Caco-2 (cell line): ENCODE results near the gene ADCY10. TPM values are rescaled to one million over a fixed set of nuclear protein-coding genes. Genes with fewer than 3 reads are reported as not detected.

Source experiments
- BruUV-seq: library from RNA; stranded (reverse); fragments of 400-500 nt; replicated peaks from 2 replicates; lab custom pipeline; 2021; lab: Mats Ljungman, UMichigan
- CTCF ChIA-PET: fragments of 300-600 bp; sonication (Branson Sonifier 250); formaldehyde crosslinking; loops from one replicate; lab custom pipeline; 2022; ENCODE audit warnings: antibody characterized with exemption; lab: Charles Lee
- POLR2A ChIA-PET: fragments of 300-600 bp; sonication (Branson Sonifier 250); formaldehyde crosslinking; loops from one replicate; lab custom pipeline; 2022; ENCODE audit warnings: antibody characterized with exemption; lab: Charles Lee
- DNase-seq, 2 experiments: peaks; one replicate each; pipeline versions ENCODE4 v3.0.0 to v3.0.0-alpha.2; 2020 to 2022
- H3K27me3 ChIP-seq: replicated peaks from 2 replicates; pipeline ENCODE4 v1.6.0; 2011; ENCODE audit warnings: low read length; ENCODE audit not compliant: control insufficient read depth, insufficient read depth
- H3K36me3 ChIP-seq: 2 replicates; pipeline ENCODE4 v1.5.1; 2011; ENCODE audit warnings: low read length; ENCODE audit not compliant: control insufficient read depth, insufficient read depth
- H3K4me1 ChIP-seq: fragments of 250-450 bp; sonication (Bioruptor Pico); 2 replicates; pipeline ENCODE4 v1.5.1; 2020; ENCODE audit warnings: mild to moderate bottlenecking
- H3K4me3 ChIP-seq: 2 replicates; pipeline ENCODE4 v1.5.1; 2011; ENCODE audit warnings: low read depth, mild to moderate bottlenecking, control low read depth, low read length
- H3K9me3 ChIP-seq: fragments of 250-450 bp; sonication (Bioruptor Pico); 2 replicates; pipeline ENCODE4 v1.5.1; 2020; ENCODE audit warnings: mild to moderate bottlenecking, moderate library complexity
- H3K27ac Mint-ChIP-seq: one replicate; pipeline ENCODE4 v1.8.0; 2022; ENCODE audit warnings: mixed read lengths; ENCODE audit not compliant: unreplicated experiment
- H3K27me3 Mint-ChIP-seq: one replicate; pipeline ENCODE4 v1.8.0; 2022; ENCODE audit warnings: mixed read lengths; ENCODE audit not compliant: insufficient read depth, unreplicated experiment
- H3K36me3 Mint-ChIP-seq: one replicate; pipeline ENCODE4 v1.8.0; 2022; ENCODE audit warnings: mild to moderate bottlenecking, mixed read lengths; ENCODE audit not compliant: insufficient read depth, unreplicated experiment
- H3K4me1 Mint-ChIP-seq: one replicate; pipeline ENCODE4 v1.8.0; 2022; ENCODE audit warnings: low read depth, mixed read lengths; ENCODE audit not compliant: unreplicated experiment
- H3K4me3 Mint-ChIP-seq: one replicate; pipeline ENCODE4 v1.8.0; 2022; ENCODE audit warnings: mild to moderate bottlenecking, moderate library complexity, mixed read lengths; ENCODE audit not compliant: unreplicated experiment
- H3K9me3 Mint-ChIP-seq: one replicate; pipeline ENCODE4 v1.8.0; 2022; ENCODE audit warnings: mixed read lengths; ENCODE audit not compliant: unreplicated experiment
- CTCF ChIP-seq, 2 experiments: fragments of 200-600 bp in 1 of 2; IDR thresholded peaks; 1 replicate in 1 of 2; 2 replicates in 1 of 2; pipeline versions ENCODE4 v1.5.1 to v1.8.0; 2011 to 2022; ENCODE audit warnings: antibody characterized with exemption in 1 of 2, control low read depth in 1 of 2, inconsistent platforms in 1 of 2, low read depth in 1 of 2, low read length in 1 of 2, mild to moderate bottlenecking in 1 of 2, moderate library complexity in 1 of 2; ENCODE audit not compliant: insufficient read depth in 1 of 2, severe bottlenecking in 1 of 2, unreplicated experiment in 1 of 2
- intact Hi-C: fragments of 100-400 bp; cut with micrococcal nuclease; formaldehyde crosslinking; loops from one replicate; pipeline ENCODE4 v1.10.0; 2022; ENCODE audit not compliant: unreplicated experiment
- total RNA-seq: library from RNA; stranded (reverse); gene quantifications from 2 replicates; pipeline ENCODE4 v1.2.3, GENCODE V29; 2022

ADCY10 gene
- total RNA-seq, 1 experiment from 2014 or later = 1.7 TPM

DNA sequence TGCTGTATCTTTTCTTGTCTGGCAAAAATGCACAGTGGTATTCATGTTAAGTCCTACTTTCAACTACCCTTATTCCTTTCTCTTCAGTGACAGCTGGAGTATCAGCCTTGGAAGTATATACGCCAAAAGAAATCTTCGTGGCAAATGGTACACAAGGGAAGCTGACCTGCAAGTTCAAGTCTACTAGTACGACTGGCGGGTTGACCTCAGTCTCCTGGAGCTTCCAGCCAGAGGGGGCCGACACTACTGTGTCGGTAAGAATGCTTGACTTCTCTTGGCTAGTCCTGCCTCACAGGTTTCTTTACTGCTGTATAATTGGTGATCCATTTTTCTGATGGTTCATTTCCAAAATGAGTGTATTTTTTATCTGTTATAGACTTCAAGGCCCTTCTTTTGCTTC is 148.4 kb downstream of the ADCY10 start:
- Mint-ChIP-seq H3K9me3 (no peaks in the 10 kb centered on the region), H3K36me3 (peaks cover 65% of the 10 kb centered on the region), H3K4me3 (no peak overlapping the region), H3K4me1 (peaks cover 58% of the 10 kb centered on the region), H3K27ac (no peak overlapping the region), H3K27me3 (no peaks in the 10 kb centered on the region)
- TF ChIP-seq CTCF (IDR thresholded peaks at IDR 0.05; ENCODE audit: insufficient read depth in 1 of 2, low read depth in 1 of 2, low read length in 1 of 2, severe bottlenecking in 1 of 2, unreplicated experiment in 1 of 2) = no peak
- peaks cover 22% of the 10 kb centered on the region for H3K4me1 ChIP-seq
- no peak for DNase-seq
- H3K4me3 ChIP-seq = no peak overlapping the region
- ChIA-PET CTCF (no interaction called here), POLR2A (no interaction called here)
- no TSS peak for BruUV-seq
- peaks cover 4% of the 10 kb centered on the region for H3K36me3 ChIP-seq
- no peaks in the 10 kb centered on the region for H3K27me3 ChIP-seq
- intact Hi-C loops = loop anchor here (5.0 kb wide), 1 partner anchor 43 kb away; the partner anchor contains the start of gene MPZL1
- H3K9me3 ChIP-seq = no peaks in the 10 kb centered on the region

GRCh38 chr1:167764458-167765330 is 149.2 kb downstream of the ADCY10 start:
- Mint-ChIP-seq H3K27ac (no peak overlapping the region), H3K4me3 (no peak overlapping the region), H3K4me1 (peaks cover 57% of the 10 kb centered on the region), H3K36me3 (peaks cover 61% of the 10 kb centered on the region), H3K9me3 (no peaks in the 10 kb centered on the region), H3K27me3 (no peaks in the 10 kb centered on the region)
- DNase-seq = no peak
- H3K4me1 ChIP-seq = peaks cover 25% of the 10 kb centered on the region
- no peak for TF ChIP-seq CTCF (IDR thresholded peaks at IDR 0.05; ENCODE audit: insufficient read depth in 1 of 2, low read depth in 1 of 2, low read length in 1 of 2, severe bottlenecking in 1 of 2, unreplicated experiment in 1 of 2)
- CTCF ChIA-PET = no interaction called here
- no peaks in the 10 kb centered on the region for H3K9me3 ChIP-seq
- intact Hi-C loops = loop anchor here (5.0 kb wide), 1 partner anchor 42 kb away; the partner anchor contains the start of gene MPZL1
- H3K4me3 ChIP-seq = no peak overlapping the region
- POLR2A ChIA-PET = no interaction called here
- H3K36me3 ChIP-seq = no peaks in the 10 kb centered on the region; the same call in none of the 2 replicates
- H3K27me3 ChIP-seq = no peaks in the 10 kb centered on the region
- BruUV-seq = no TSS peak

GRCh38 chr1:167763525-167764220 is 150.3 kb downstream of the ADCY10 start:
- peaks cover 24% of the 10 kb centered on the region for H3K4me1 ChIP-seq
- Mint-ChIP-seq H3K27me3 (no peaks in the 10 kb centered on the region), H3K4me1 (peaks cover 52% of the 10 kb centered on the region), H3K4me3 (no peak overlapping the region), H3K27ac (no peak overlapping the region), H3K9me3 (no peaks in the 10 kb centered on the region), H3K36me3 (peaks cover 51% of the 10 kb centered on the region)
- no peaks in the 10 kb centered on the region; the same call in none of the 2 replicates for H3K36me3 ChIP-seq
- no peak for DNase-seq
- POLR2A ChIA-PET = no interaction called here
- no peaks in the 10 kb centered on the region for H3K27me3 ChIP-seq
- no TSS peak for BruUV-seq
- no peak for TF ChIP-seq CTCF (IDR thresholded peaks at IDR 0.05; ENCODE audit: insufficient read depth in 1 of 2, low read depth in 1 of 2, low read length in 1 of 2, severe bottlenecking in 1 of 2, unreplicated experiment in 1 of 2)
- CTCF ChIA-PET = no interaction called here
- H3K9me3 ChIP-seq = no peaks in the 10 kb centered on the region
- H3K4me3 ChIP-seq = no peak overlapping the region
- intact Hi-C loops = no loop called here
